GM21447 (cell line): Measurements from ENCODE around the gene BIVM.

Source experiments
- ATAC-seq: cut with Tn5 transposase; IDR thresholded peaks from one replicate; pipeline ENCODE4 v1.9.1; 2021; ENCODE audit not compliant: unreplicated experiment

The BIVM gene

GRCh38 chr13:102838982-102839381 lies 40.1 kb downstream of the BIVM start:
- no peak for ATAC-seq

GRCh38 chr13:102839462-102839861 lies 40.5 kb downstream of the BIVM start:
- no peak for ATAC-seq

- ATAC-seq, result peak; percentile 21
These were observed 46.3 kb downstream of the BIVM start for GRCh38 chr13:102845289-102845629.

GRCh38 chr13:102845630-102846260 lies 46.8 kb downstream of the BIVM start, which contains the start of gene ERCC5:
Gene ERCC5, plus strand, starts transcription at chr13:102846032. Its CDS starts 235 bp downstream, at chr13:102846267.
- peak; percentile 80 for ATAC-seq

- ATAC-seq, result peak; percentile 41
These were observed 47.5 kb downstream of the BIVM start for GRCh38 chr13:102846261-102847015.

- no peak for ATAC-seq
These were observed 48.6 kb downstream of the BIVM start for GRCh38 chr13:102847272-102848234.

GRCh38 chr13:102848956-102849355 lies 50.0 kb downstream of the BIVM start:
- ATAC-seq, result no peak

- ATAC-seq, result no peak
These were observed 53.6 kb downstream of the BIVM start for GRCh38 chr13:102852556-102852955.

- no peak for ATAC-seq
These were observed 55.8 kb downstream of the BIVM start for GRCh38 chr13:102854675-102855074.

GRCh38 chr13:102856557-102856956 lies 57.6 kb downstream of the BIVM start:
- no peak for ATAC-seq

- ATAC-seq, result no peak
These were observed 63.8 kb downstream of the BIVM start for GRCh38 chr13:102862624-102863210.

- ATAC-seq, result no peak
These were observed 64.7 kb downstream of the BIVM start for GRCh38 chr13:102863590-102863989.

GRCh38 chr13:102868366-102868936 lies 69.5 kb downstream of the BIVM start:
- ATAC-seq, result no peak

GRCh38 chr13:102869948-102870676 lies 71.2 kb downstream of the BIVM start:
- peak; percentile 35 for ATAC-seq

- ATAC-seq, result peak; percentile 74
These were observed 71.9 kb downstream of the BIVM start for GRCh38 chr13:102870677-102871415.

GRCh38 chr13:102872131-102872530 lies 73.2 kb downstream of the BIVM start:
- ATAC-seq, result no peak

- ATAC-seq, result no peak
These were observed 73.6 kb downstream of the BIVM start for GRCh38 chr13:102872531-102872930.

- no peak for ATAC-seq
These were observed 74.7 kb downstream of the BIVM start for GRCh38 chr13:102873653-102874052.

- ATAC-seq, result no peak
These were observed 76.3 kb downstream of the BIVM start for GRCh38 chr13:102875256-102875655.
